Measurements from ENCODE around the gene PDHX.

DNA sequence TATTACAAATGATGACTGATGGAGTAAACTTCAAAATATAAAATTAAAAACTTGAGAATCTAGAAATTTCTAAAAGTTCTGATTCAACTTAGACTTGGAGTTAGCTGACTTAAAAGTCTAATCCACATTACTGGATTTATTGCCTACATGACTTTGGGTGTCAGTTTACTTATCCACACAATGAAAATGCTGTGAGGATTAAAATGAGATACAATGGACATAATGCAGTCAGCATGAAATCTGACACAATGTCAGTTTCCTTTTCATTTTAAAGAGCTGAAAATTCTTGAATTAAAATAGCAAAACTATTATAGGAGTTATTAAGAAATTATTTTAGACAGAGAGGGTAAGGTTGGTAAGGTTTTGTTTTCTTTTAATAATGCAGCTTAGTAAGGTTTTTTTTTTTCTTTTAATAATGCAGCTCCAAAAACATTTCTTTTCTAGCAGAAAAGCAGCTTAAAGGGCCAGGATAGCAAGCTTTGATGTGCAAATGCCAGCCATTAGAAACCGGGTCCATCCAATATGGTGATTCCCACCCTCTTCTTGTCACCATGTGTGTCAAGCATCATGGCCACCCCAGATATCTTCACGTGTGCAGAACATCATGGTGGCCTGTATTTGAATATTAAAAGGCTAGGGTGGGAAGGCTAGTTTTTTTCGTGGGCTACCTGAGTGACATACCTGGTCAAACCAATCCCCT lies 19.1 kb upstream of the PDHX start:
- TF ChIP-seq SP1 (IDR thresholded peaks at IDR 0.05) (no peak), SUZ12 (IDR thresholded peaks at IDR 0.05) (no peak), FOXA1 (IDR thresholded peaks at IDR 0.05) (no peak), HDGF (IDR thresholded peaks at IDR 0.05; ENCODE audit: borderline replicate concordance) (no peak), PKNOX1 (IDR thresholded peaks at IDR 0.05) (no peak), L3MBTL2 (conservative IDR thresholded peaks at IDR 0.05) (no peak), TARDBP (IDR thresholded peaks at IDR 0.05) (no peak), CTBP1 (IDR thresholded peaks at IDR 0.05; ENCODE audit: borderline replicate concordance) (no peak)
